Measurements from ENCODE around the gene TGIF2.

TGIF2 gene

DNA sequence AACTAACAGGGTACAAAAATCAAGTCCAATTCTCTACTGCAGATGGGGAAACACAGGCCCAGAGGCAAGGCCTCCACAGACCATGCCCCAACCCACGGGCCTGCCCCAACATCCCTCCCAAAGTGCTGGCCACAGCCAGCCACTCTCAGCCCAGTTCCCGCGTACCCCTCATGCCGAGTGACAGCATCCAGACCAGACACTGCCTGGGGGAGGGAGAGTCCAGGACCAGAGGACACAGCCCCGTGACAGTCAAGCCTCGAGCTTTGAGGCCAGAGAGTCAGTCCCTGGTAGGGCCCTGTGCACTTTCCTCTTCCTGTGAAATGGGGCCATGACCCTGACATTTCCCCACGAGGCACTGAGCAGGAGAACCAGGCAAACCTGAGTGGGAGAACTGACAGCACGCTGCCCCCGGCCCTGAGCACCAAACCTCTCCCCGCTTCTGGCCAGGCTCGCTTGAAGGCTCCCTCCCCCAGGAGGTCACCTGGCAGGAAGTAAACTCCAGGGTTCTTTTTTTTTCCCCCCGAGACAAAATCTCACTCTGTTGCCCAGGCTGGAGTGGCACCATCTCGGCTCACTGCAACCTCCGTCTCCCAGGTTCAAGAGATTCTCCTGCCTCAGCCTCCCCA, 27.2 kb upstream of the TGIF2 start:
- TF ChIP-seq, protein P1, sequence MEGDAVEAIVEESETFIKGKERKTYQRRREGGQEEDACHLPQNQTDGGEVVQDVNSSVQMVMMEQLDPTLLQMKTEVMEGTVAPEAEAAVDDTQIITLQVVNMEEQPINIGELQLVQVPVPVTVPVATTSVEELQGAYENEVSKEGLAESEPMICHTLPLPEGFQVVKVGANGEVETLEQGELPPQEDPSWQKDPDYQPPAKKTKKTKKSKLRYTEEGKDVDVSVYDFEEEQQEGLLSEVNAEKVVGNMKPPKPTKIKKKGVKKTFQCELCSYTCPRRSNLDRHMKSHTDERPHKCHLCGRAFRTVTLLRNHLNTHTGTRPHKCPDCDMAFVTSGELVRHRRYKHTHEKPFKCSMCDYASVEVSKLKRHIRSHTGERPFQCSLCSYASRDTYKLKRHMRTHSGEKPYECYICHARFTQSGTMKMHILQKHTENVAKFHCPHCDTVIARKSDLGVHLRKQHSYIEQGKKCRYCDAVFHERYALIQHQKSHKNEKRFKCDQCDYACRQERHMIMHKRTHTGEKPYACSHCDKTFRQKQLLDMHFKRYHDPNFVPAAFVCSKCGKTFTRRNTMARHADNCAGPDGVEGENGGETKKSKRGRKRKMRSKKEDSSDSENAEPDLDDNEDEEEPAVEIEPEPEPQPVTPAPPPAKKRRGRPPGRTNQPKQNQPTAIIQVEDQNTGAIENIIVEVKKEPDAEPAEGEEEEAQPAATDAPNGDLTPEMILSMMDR (IDR thresholded peaks at IDR 0.05; ENCODE audit: low read depth, low read length, missing control alignments) = no peak
- in situ Hi-C loops (cut with HindIII; ENCODE audit: low pct_ligation_motif_present, low sequenced_read_pairs) = no loop called here
- no peak overlapping the region for H3K4me3 ChIP-seq (ENCODE audit: low read depth, low read length)

DNA sequence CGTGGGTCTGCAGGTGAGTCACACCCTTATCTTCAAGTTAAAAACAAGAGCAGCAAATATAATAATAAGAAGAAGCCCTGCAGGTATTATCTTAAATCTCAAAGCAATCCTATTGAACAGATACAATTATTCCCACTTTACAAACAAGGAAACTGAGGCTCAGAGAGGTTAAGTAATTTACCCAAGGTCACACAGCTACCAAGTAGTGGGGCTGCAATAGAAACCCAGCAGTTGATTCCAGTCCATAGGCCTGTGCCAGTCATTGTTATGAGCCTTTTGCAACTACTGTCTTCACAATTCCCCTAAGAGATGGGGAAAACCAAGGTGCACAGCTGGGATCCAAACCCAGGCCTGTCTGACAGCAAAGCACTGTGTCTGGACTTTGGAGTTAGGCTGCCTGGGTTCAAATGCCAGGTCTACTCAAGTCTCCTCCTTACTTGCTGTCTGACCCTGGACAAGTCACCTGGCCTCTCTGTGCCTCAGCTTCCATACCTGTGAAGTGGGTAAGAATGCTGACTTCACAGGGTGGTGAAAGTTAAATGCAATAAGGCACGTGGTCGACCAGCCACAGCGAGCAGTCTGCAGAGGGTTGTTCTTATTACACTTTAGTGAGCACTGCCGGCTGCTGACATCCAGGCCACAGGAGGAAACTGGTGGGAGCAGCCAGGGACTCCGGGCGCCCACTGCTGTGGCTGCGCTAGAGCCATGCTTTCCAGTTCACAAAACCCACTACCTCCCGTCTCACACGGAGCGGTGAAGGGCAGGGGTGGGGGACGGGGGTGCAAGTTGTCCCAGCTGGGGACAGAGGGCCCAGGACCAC, 26.0 kb upstream of the TGIF2 start:
- H3K4me3 ChIP-seq (ENCODE audit: low read depth, low read length) = no peak overlapping the region
- in situ Hi-C loops (cut with HindIII; ENCODE audit: low pct_ligation_motif_present, low sequenced_read_pairs) = no loop called here
- H3K27ac ChIP-seq = no peak overlapping the region
- DNase-seq = no peak
- peaks cover 56% of the 10 kb centered on the region for H3K36me3 ChIP-seq (replicated peaks)
- no peaks in the 10 kb centered on the region for H3K27me3 ChIP-seq (replicated peaks)
- TF ChIP-seq, protein P1 (IDR thresholded peaks at IDR 0.05; ENCODE audit: low read depth, low read length, missing control alignments) = no peak

More for the DNA sequence above, 27.2 kb upstream of the TGIF2 start:
- DNase-seq = no peak
- Histone ChIP-seq H3K27me3 (replicated peaks) (no peaks in the 10 kb centered on the region), H3K36me3 (replicated peaks) (peaks cover 56% of the 10 kb centered on the region), H3K27ac (no peak overlapping the region)

DNA sequence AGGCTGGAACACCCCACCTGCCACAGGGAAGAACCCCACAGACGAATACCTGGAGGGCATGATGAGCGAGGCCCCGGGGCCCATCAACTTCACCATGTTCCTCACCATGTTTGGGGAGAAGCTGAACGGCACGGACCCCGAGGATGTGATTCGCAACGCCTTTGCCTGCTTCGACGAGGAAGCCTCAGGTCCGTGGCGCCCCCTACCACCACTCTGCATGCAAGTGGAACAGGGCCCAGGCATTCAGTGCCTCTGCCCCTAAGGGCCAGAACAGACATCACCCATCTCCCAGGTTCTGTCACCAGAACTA, 25.4 kb upstream of the TGIF2 start:
- no peaks in the 10 kb centered on the region for H3K27me3 ChIP-seq (replicated peaks)
- in situ Hi-C loops (cut with HindIII; ENCODE audit: low pct_ligation_motif_present, low sequenced_read_pairs) = no loop called here
- TF ChIP-seq, protein P1 (IDR thresholded peaks at IDR 0.05; ENCODE audit: low read depth, low read length, missing control alignments) = peak; percentile 57
- H3K36me3 ChIP-seq (replicated peaks) = peaks cover 56% of the 10 kb centered on the region
- no peak overlapping the region for H3K4me3 ChIP-seq (ENCODE audit: low read depth, low read length)
- no peak for DNase-seq
- no peak overlapping the region for H3K27ac ChIP-seq

DNA sequence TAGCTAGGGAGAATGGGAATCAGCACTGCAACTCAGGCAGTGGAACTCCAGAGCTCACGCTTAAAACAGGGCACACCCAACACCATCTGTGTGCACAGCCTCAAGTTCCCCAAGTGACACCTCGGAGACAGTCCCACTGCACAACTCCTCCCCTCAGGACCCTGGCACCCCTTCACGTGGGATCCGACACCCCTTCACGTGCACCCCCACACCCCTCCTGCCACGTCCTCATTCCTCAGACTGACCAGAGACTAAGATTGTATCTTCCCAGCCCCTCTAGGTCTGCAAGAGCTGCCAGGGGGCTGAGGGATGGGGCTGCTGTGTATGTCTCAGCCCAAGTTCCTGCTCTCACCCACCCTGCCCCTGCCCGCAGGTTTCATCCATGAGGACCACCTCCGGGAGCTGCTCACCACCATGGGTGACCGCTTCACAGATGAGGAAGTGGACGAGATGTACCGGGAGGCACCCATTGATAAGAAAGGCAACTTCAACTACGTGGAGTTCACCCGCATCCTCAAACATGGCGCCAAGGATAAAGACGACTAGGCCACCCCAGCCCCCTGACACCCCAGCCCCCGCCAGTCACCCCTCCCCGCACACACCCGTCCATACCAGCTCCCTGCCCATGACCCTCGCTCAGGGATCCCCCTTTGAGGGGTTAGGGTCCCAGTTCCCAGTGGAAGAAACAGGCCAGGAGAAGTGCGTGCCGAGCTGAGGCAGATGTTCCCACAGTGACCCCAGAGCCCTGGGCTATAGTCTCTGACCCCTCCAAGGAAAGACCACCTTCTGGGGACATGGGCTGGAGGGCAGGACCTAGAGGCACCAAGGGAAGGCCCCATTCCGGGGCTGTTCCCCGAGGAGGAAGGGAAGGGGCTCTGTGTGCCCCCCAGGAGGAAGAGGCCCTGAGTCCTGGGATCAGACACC, 24.4 kb upstream of the TGIF2 start:
- H3K4me3 ChIP-seq (ENCODE audit: low read depth, low read length) = no peak overlapping the region
- H3K27me3 ChIP-seq (replicated peaks) = no peaks in the 10 kb centered on the region
- TF ChIP-seq, protein P1 (IDR thresholded peaks at IDR 0.05; ENCODE audit: low read depth, low read length, missing control alignments) = no peak
- H3K36me3 ChIP-seq (replicated peaks) = peaks cover 50% of the 10 kb centered on the region
- no peak overlapping the region for H3K27ac ChIP-seq
- in situ Hi-C loops (cut with HindIII; ENCODE audit: low pct_ligation_motif_present, low sequenced_read_pairs) = no loop called here
- DNase-seq = no peak

DNA sequence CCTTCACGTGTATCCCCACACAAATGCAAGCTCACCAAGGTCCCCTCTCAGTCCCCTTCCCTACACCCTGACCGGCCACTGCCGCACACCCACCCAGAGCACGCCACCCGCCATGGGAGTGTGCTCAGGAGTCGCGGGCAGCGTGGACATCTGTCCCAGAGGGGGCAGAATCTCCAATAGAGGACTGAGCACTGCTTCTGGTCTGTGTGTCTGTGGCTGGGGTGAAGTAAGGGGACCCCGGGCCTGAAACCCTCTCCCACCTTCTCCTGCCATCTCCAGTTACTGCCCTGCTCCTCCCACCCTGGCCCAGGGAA, 23.8 kb upstream of the TGIF2 start:
- no peak overlapping the region for H3K27ac ChIP-seq
- in situ Hi-C loops (cut with HindIII; ENCODE audit: low pct_ligation_motif_present, low sequenced_read_pairs) = no loop called here
- no peak for DNase-seq
- H3K27me3 ChIP-seq (replicated peaks) = no peaks in the 10 kb centered on the region
- no peak overlapping the region for H3K4me3 ChIP-seq (ENCODE audit: low read depth, low read length)
- H3K36me3 ChIP-seq (replicated peaks) = peaks cover 47% of the 10 kb centered on the region
- TF ChIP-seq, protein P1 (IDR thresholded peaks at IDR 0.05; ENCODE audit: low read depth, low read length, missing control alignments) = no peak

Data from brain microvascular endothelial cell (primary cell).